SK-N-SH treated with all-trans-retinoic acid at 6 μM for 48 hours (cell line): Measurements from ENCODE around the gene SLF1.

ENCODE experiments used
- ARNTL ChIP-seq: fragments of 450-650 bp; formaldehyde crosslinking; IDR thresholded peaks from 2 replicates; pipeline ENCODE4 v1.5.0; 2020; ENCODE audit warnings: low read depth, mild to moderate bottlenecking, moderate library complexity, borderline replicate concordance
- BACH2 ChIP-seq: fragments of 250-450 bp; sonication (Bioruptor Pico); IDR thresholded peaks from 2 replicates; pipeline ENCODE4 v1.9.0; 2021; ENCODE audit warnings: mild to moderate bottlenecking, borderline replicate concordance
- CSDC2 ChIP-seq: fragments of 250-450 bp; sonication (Bioruptor Pico); IDR thresholded peaks from 2 replicates; pipeline ENCODE4 v1.5.0; 2020; ENCODE audit warnings: mild to moderate bottlenecking, moderate library complexity
- PPARA ChIP-seq: fragments of 250-450 bp; sonication (Bioruptor Pico); IDR thresholded peaks from 2 replicates; pipeline ENCODE4 v1.5.0; 2020; ENCODE audit warnings: mild to moderate bottlenecking, borderline replicate concordance
- SNAI2 ChIP-seq: fragments of 250-450 bp; sonication (Bioruptor Pico); IDR thresholded peaks from 2 replicates; pipeline ENCODE4 v1.5.0; 2020; ENCODE audit warnings: mild to moderate bottlenecking, moderate library complexity
- TCF4 ChIP-seq: fragments of 250-450 bp; sonication (Bioruptor Pico); IDR thresholded peaks from 2 replicates; pipeline ENCODE4 v1.8.0; 2021; ENCODE audit warnings: mild to moderate bottlenecking, moderate library complexity, borderline replicate concordance
- ZFP3 ChIP-seq: fragments of 250-450 bp; sonication (Bioruptor Pico); IDR thresholded peaks from 2 replicates; pipeline ENCODE4 v1.5.0; 2020; ENCODE audit warnings: mild to moderate bottlenecking, moderate library complexity
- ZFP30 ChIP-seq: fragments of 450-650 bp; formaldehyde crosslinking; IDR thresholded peaks from 2 replicates; pipeline ENCODE4 v1.5.0; 2022; ENCODE audit warnings: mild to moderate bottlenecking, moderate library complexity
- ZNF565 ChIP-seq: fragments of 450-650 bp; formaldehyde crosslinking; conservative IDR thresholded peaks from 2 replicates; pipeline ENCODE4 v1.5.0; 2020; ENCODE audit warnings: low read depth, mild to moderate bottlenecking, moderate library complexity
- TF ChIP-seq, protein P1 (sequence below): fragments of 250-450 bp; sonication (Bioruptor Pico); IDR thresholded peaks from 2 replicates; pipeline ENCODE4 v1.5.1; 2020; ENCODE audit warnings: low read depth, mild to moderate bottlenecking, moderate library complexity
- TF ChIP-seq, protein P2 (sequence below): fragments of 250-450 bp; sonication (Bioruptor Pico); IDR thresholded peaks from 2 replicates; pipeline ENCODE4 v1.8.0; 2021; ENCODE audit warnings: low read depth, mild to moderate bottlenecking, moderate library complexity, borderline replicate concordance
- TF ChIP-seq, protein P3 (sequence below): fragments of 250-450 bp; sonication (Bioruptor Pico); IDR thresholded peaks from 2 replicates; pipeline ENCODE4 v1.8.0; 2020; ENCODE audit warnings: mild to moderate bottlenecking, moderate library complexity, borderline replicate concordance
- TF ChIP-seq, protein P4 (sequence below): fragments of 250-450 bp; sonication (Bioruptor Pico); IDR thresholded peaks from 2 replicates; pipeline ENCODE4 v1.5.1; 2021; ENCODE audit warnings: mild to moderate bottlenecking, moderate library complexity

DNA sequence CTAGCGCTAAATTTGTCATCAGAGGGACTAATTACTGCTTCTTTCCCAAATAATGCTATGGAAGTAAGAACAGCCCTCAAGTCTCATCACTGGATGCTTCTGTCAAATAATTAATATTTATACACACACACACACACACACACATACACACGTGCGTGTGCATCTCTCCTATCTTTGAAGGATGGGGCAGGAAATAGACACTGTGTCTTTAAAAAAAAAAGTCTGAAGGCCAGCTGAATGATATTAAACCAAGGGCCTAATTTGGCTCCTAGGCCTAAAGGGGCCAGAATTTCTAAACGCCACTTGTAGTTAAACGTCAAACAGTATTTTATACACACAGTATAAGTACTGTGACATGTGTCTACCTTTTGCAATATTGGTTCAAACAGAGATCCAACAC, 3.3 kb downstream of the SLF1 start:
- TF ChIP-seq, protein P1, sequence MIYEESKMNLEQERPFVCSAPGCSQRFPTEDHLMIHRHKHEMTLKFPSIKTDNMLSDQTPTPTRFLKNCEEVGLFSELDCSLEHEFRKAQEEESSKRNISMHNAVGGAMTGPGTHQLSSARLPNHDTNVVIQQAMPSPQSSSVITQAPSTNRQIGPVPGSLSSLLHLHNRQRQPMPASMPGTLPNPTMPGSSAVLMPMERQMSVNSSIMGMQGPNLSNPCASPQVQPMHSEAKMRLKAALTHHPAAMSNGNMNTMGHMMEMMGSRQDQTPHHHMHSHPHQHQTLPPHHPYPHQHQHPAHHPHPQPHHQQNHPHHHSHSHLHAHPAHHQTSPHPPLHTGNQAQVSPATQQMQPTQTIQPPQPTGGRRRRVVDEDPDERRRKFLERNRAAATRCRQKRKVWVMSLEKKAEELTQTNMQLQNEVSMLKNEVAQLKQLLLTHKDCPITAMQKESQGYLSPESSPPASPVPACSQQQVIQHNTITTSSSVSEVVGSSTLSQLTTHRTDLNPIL (CRISPR knock-in tag): no peak
- TF ChIP-seq ARNTL (CRISPR knock-in tag) (no peak), ZFP3 (CRISPR knock-in tag) (no peak), BACH2 (CRISPR knock-in tag) (no peak), ZNF565 (no peak), ZFP30 (CRISPR knock-in tag) (no peak), SNAI2 (no peak), CSDC2 (CRISPR knock-in tag) (no peak), PPARA (CRISPR knock-in tag) (no peak), TCF4 (CRISPR knock-in tag) (no peak)
- TF ChIP-seq, protein P2, sequence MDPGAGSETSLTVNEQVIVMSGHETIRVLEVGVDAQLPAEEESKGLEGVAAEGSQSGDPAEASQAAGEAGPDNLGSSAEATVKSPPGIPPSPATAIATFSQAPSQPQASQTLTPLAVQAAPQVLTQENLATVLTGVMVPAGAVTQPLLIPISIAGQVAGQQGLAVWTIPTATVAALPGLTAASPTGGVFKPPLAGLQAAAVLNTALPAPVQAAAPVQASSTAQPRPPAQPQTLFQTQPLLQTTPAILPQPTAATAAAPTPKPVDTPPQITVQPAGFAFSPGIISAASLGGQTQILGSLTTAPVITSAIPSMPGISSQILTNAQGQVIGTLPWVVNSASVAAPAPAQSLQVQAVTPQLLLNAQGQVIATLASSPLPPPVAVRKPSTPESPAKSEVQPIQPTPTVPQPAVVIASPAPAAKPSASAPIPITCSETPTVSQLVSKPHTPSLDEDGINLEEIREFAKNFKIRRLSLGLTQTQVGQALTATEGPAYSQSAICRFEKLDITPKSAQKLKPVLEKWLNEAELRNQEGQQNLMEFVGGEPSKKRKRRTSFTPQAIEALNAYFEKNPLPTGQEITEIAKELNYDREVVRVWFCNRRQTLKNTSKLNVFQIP (CRISPR knock-in tag): no peak
- TF ChIP-seq, protein P3, sequence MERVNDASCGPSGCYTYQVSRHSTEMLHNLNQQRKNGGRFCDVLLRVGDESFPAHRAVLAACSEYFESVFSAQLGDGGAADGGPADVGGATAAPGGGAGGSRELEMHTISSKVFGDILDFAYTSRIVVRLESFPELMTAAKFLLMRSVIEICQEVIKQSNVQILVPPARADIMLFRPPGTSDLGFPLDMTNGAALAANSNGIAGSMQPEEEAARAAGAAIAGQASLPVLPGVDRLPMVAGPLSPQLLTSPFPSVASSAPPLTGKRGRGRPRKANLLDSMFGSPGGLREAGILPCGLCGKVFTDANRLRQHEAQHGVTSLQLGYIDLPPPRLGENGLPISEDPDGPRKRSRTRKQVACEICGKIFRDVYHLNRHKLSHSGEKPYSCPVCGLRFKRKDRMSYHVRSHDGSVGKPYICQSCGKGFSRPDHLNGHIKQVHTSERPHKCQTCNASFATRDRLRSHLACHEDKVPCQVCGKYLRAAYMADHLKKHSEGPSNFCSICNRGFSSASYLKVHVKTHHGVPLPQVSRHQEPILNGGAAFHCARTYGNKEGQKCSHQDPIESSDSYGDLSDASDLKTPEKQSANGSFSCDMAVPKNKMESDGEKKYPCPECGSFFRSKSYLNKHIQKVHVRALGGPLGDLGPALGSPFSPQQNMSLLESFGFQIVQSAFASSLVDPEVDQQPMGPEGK: no peak
- TF ChIP-seq, protein P4, sequence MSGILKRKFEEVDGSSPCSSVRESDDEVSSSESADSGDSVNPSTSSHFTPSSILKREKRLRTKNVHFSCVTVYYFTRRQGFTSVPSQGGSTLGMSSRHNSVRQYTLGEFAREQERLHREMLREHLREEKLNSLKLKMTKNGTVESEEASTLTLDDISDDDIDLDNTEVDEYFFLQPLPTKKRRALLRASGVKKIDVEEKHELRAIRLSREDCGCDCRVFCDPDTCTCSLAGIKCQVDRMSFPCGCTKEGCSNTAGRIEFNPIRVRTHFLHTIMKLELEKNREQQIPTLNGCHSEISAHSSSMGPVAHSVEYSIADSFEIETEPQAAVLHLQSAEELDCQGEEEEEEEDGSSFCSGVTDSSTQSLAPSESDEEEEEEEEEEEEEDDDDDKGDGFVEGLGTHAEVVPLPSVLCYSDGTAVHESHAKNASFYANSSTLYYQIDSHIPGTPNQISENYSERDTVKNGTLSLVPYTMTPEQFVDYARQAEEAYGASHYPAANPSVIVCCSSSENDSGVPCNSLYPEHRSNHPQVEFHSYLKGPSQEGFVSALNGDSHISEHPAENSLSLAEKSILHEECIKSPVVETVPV: no peak
